Measurements from ENCODE around the gene ANKRD34B. TPM values are rescaled to one million over a fixed set of nuclear protein-coding genes. Genes with fewer than 3 reads are reported as not detected.
"Not testable (repeated sequence)": the region's sequence is repeated elsewhere in the genome, so short reads cannot be mapped to it uniquely, and the experiment has no call there.

ANKRD34B gene
- total and polyA plus RNA-seq, 12 donors = 0.04 to 0.08 TPM; not detected in 10

- Histone ChIP-seq H3K4me1 (replicated peaks in 1 of 2) (no peaks in the 10 kb centered on the region), H3K9me3 (replicated peaks in 1 of 3) (no peaks in the 10 kb centered on the region), H3K4me3 (no peak overlapping the region), H3K36me3 (replicated peaks in 1 of 2) (no peaks in the 10 kb centered on the region), H3K27me3 (no peaks in the 10 kb centered on the region), H3K27ac (no peak overlapping the region)
- WGBS, 4 donors = 66 to 89% (median 81%) methylated on average over 6 of the region's 6 CpGs
- DNase-seq = no peak
- intact Hi-C loops (cut with DNase I) = no loop called here
- TF ChIP-seq, protein P1, sequence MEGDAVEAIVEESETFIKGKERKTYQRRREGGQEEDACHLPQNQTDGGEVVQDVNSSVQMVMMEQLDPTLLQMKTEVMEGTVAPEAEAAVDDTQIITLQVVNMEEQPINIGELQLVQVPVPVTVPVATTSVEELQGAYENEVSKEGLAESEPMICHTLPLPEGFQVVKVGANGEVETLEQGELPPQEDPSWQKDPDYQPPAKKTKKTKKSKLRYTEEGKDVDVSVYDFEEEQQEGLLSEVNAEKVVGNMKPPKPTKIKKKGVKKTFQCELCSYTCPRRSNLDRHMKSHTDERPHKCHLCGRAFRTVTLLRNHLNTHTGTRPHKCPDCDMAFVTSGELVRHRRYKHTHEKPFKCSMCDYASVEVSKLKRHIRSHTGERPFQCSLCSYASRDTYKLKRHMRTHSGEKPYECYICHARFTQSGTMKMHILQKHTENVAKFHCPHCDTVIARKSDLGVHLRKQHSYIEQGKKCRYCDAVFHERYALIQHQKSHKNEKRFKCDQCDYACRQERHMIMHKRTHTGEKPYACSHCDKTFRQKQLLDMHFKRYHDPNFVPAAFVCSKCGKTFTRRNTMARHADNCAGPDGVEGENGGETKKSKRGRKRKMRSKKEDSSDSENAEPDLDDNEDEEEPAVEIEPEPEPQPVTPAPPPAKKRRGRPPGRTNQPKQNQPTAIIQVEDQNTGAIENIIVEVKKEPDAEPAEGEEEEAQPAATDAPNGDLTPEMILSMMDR (IDR thresholded peaks at IDR 0.05) = no peak
- TF ChIP-seq POLR2A (IDR thresholded peaks at IDR 0.05) = no peak
Measured at GRCh38 chr5:80584770-80585169, 14.7 kb upstream of the ANKRD34B start.

- H3K4me3 ChIP-seq; H3K27me3 ChIP-seq; H3K27ac ChIP-seq; H3K4me1 ChIP-seq (replicated peaks in 1 of 2); DNase-seq; H3K9me3 ChIP-seq (replicated peaks in 1 of 3); intact Hi-C loops (cut with DNase I); H3K36me3 ChIP-seq (replicated peaks in 1 of 2): not testable (repeated sequence)
- WGBS, 4 donors = 69 to 95% (median 92%) methylated on average over 3 of the region's 3 CpGs
Measured at GRCh38 chr5:80580291-80580690, 10.2 kb upstream of the ANKRD34B start.

GRCh38 chr5:80579050-80579449 is 9.0 kb upstream of the ANKRD34B start:
- TF ChIP-seq POLR2A (IDR thresholded peaks at IDR 0.05) = no peak
- TF ChIP-seq, protein P1 (IDR thresholded peaks at IDR 0.05) = no peak
- Histone ChIP-seq H3K27ac (no peak overlapping the region), H3K36me3 (replicated peaks in 1 of 2) (no peaks in the 10 kb centered on the region), H3K4me1 (replicated peaks in 1 of 2) (no peaks in the 10 kb centered on the region), H3K27me3 (peaks cover 4% of the 10 kb centered on the region), H3K4me3 (no peak overlapping the region), H3K9me3 (replicated peaks in 1 of 3) (no peaks in the 10 kb centered on the region)
- 92 to 97% (median 95%) methylated on average over 2 of the region's 2 CpGs for WGBS, 4 donors
- no peak for DNase-seq
- intact Hi-C loops (cut with DNase I) = no loop called here

DNA sequence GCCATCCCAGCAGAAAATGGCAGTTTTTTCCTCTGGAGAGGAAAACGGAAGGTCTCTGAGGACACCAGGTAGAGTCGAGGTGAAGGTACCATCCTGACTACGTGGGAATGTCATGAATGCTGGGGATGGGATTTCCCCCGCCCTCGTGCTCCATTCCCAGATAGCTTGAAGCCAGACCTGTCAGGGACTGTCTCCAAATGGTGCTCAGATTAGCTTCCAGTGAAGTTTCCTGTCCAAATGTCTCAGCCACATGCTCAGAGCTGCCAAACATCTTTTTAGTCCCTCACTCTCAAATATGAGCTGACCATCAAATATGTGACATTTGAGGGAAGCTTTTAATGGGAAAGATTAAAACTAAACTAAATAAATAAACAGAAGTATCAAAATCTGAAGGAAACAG is 7.6 kb upstream of the ANKRD34B start:
- no peak overlapping the region for H3K27ac ChIP-seq
- 35 to 60% (median 42%) methylated on average over 1 to 5 of the region's 5 CpGs for WGBS, 4 donors
- intact Hi-C loops (cut with DNase I) = no loop called here
- no peaks in the 10 kb centered on the region for H3K9me3 ChIP-seq (replicated peaks in 1 of 3)
- H3K36me3 ChIP-seq (replicated peaks in 1 of 2) = no peaks in the 10 kb centered on the region
- H3K4me1 ChIP-seq (replicated peaks in 1 of 2) = no peaks in the 10 kb centered on the region
- TF ChIP-seq, protein P1 (IDR thresholded peaks at IDR 0.05) = no peak
- no peak for TF ChIP-seq POLR2A (IDR thresholded peaks at IDR 0.05)
- H3K27me3 ChIP-seq = peaks cover 9% of the 10 kb centered on the region
- no peak overlapping the region for H3K4me3 ChIP-seq
- no peak for DNase-seq

DNA sequence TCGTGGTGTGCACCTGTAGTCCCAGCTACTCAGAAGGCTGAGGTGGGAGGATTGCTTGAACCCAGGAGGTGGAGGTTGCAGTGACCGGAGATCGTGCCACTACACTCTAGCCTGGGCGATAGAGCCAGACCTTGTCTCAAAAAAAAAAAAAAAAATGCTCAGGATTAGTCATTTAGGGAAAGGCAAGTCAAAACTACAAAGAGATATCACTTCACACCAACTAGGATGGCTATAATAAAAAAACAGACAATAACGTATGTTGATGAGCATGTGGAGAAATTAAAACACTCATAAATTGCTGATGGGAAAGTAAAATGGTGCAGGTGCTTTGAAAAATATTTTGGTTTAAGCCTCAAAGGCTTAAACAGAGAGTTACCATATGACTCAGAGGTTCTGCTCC is 6.3 kb upstream of the ANKRD34B start:
- H3K27ac ChIP-seq = no peak overlapping the region
- 75 to 86% (median 79%) methylated on average over 5 of the region's 5 CpGs for WGBS, 4 donors

More for the DNA sequence above, 6.3 kb upstream of the ANKRD34B start:
- TF ChIP-seq, protein P1 (IDR thresholded peaks at IDR 0.05) = no peak
- TF ChIP-seq POLR2A (IDR thresholded peaks at IDR 0.05) = no peak
- peaks cover 16% of the 10 kb centered on the region for H3K27me3 ChIP-seq
- no peak for DNase-seq
- no peaks in the 10 kb centered on the region for H3K4me1 ChIP-seq (replicated peaks in 1 of 2)
- no peaks in the 10 kb centered on the region for H3K9me3 ChIP-seq (replicated peaks in 1 of 3)
- intact Hi-C loops (cut with DNase I) = no loop called here
- H3K4me3 ChIP-seq = no peak overlapping the region
- H3K36me3 ChIP-seq (replicated peaks in 1 of 2) = no peaks in the 10 kb centered on the region

Data from adrenal gland (tissue), 12 donors.